ENCODE measurements around the gene CHCHD3.

CHCHD3 gene

DNA sequence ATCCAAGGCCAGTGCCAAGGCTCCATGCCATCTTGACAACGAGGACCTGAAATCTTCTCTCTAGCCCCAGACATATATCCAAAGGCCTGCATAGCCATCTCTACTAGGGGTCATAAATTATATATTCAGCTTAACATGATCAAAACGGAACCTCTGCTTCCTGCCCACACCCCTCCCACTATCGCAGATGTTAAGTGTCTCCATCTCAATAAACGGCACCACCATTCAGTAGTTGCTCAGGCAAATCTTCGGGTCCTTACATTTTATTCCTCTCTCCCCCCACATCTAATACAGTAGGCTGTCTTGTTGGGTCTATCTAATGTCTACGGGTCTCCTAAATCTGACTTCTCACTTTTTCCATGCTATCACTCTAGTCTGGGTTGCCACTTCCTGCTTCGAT lies 304.5 kb downstream of the CHCHD3 start:
- no peak for DNase-seq

- DNase-seq = no peak
Observed at GRCh38 chr7:132776048-132776620, 305.8 kb downstream of the CHCHD3 start.

DNA sequence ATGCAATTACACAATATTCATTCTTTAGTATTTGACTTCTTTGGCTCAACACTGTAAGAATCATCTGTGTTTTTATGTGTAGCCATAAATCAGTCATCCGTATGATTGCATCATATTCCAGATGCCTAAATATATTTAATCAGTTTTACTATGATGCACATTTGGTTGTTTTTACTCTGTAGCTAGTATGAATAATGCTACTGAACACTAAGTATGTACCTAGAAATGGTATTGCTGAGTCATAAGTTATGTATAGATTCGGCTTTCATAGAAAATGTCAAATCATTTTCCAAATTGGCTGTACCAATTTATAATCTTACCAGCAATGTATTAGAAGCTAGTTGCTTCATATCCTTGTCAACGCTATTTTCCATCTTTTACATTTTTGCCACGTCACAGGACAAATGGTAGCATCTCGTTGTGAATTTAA lies 308.3 kb downstream of the CHCHD3 start:
- DNase-seq = no peak

DNA sequence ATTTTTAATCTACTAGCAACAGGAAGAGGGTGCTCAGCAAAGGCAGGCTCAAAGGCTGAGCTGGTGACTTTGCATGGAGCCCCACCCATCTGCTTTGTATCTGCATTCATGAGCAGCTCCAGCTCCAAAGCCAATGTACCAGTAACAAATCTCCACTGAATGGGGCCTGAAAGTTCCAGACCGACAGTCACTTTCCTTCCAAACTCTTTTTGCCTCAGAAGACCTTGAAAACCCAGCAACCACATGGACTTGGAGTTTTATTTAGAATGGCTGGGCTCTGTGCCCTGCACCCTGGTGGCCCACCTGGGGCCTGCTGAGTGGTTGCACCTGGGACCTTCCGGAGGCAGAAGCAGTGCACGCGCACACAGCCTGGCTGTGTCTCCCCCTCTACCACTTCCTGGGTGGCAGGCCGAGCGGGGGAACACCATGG lies 310.6 kb downstream of the CHCHD3 start:
- DNase-seq = no peak

DNA sequence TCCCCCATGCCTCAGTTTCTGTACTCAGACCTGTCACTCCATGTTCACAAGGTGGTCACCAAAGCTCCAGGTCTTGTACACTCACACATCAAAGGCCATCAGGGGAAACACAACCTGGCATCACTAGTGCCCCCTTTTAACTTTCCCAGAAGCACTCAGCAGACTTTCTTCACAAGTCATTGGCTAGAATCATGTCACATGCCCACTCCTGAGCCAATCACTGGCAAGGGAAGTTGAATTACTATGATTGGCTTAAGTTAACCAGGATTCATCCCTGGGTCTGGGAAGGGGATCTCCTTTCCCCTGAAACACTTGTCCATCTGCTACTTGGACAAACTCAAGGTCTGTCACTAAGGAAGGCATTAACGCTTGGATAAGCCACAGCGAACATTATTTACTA lies 311.8 kb downstream of the CHCHD3 start:
- DNase-seq = no peak

GRCh38 chr7:132769280-132769679 lies 312.6 kb downstream of the CHCHD3 start:
- no peak for DNase-seq

GRCh38 chr7:132768099-132768498 lies 313.8 kb downstream of the CHCHD3 start:
- no peak for DNase-seq

DNA sequence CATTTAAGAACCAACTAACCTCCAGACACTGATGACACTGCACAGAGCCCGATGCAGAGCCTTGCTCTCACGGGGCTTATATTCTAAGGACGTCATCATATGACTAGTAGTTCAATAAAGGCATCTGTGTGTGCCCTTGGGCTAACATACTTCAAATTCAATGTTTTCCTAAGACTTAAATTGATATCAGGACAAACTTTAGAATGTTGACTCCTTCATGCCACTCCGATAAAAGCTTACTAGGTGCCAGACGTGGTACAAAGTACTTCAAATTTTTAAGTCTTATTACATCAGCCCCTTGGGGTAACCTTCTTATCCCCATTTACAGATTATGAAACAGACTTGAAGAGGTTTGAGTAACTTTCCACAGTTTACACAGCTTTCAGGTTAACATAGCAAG lies 314.5 kb downstream of the CHCHD3 start:
- no peak for DNase-seq

GRCh38 chr7:132766660-132767059 lies 315.2 kb downstream of the CHCHD3 start:
- DNase-seq = no peak

- DNase-seq = no peak
Observed at GRCh38 chr7:132765861-132766260, 316.0 kb downstream of the CHCHD3 start.

GRCh38 chr7:132764762-132765161 lies 317.1 kb downstream of the CHCHD3 start:
- no peak for DNase-seq

- DNase-seq = no peak
Observed at GRCh38 chr7:132760866-132761265, 321.0 kb downstream of the CHCHD3 start.

DNA sequence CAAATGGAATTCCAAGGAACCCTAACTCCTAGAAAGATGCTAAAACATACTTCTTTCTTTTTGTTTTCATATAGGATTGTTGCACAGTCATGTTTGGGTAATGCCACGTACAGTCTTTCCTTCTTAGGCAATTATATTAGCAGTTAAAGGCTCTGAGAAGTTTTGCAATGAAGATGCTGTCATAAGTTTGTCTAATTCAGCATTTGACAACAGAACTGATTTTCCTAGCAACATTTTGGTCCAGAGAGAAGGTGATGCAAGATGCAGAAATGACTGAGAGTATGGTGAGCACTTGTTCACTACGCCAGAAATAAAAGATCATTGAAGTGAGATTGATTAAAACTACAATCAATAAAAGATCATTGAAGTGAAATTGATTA lies 321.7 kb downstream of the CHCHD3 start:
- no peak for DNase-seq

DNA sequence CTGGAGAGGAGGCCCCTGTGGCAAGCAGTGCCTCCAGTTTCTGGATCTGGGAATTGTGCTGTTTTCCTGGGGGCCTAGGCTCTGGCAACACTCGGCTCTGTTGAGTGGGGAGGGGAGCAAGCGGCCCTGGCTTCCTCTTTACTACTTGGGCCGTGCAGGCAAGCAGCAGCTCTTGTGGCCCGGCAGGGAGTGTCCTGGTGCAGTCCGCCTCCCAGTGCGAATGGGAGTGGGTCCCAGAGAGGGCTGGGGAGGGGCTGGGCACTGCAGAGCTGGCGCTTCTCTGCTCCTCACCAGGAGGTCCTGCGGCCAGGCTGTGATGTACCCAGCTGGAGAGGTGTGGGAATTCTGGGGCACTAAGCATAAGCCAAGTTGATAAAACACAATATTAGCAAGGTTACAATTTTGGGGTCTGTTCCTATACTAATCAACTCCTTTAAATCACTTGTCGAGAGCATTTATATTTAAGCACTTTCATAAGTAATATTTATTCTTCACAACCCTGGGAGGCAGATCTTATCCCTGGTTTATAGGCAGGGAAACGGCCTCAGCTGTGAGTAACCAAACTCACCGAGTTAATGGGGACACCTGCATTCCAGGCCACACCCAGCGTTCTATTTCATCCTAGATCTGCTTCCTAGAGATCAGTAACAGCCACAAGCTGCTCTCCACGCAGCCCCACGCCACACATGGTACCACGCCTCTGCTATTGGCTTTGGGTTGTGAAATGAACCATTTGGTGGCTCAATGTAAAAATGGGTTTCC lies 322.2 kb downstream of the CHCHD3 start:
- DNase-seq = no peak

GRCh38 chr7:132758986-132759385 lies 322.9 kb downstream of the CHCHD3 start:
- no peak for DNase-seq

- DNase-seq = no peak
Observed at GRCh38 chr7:132757783-132758182, 324.1 kb downstream of the CHCHD3 start.

- no peak for DNase-seq
Observed at GRCh38 chr7:132756484-132756990, 325.4 kb downstream of the CHCHD3 start.

GRCh38 chr7:132755538-132756483 lies 326.1 kb downstream of the CHCHD3 start:
- peak in 51 of 56 donors; percentile 15 to 83 (median 60) for DNase-seq

- DNase-seq = no peak
Observed at GRCh38 chr7:132752431-132752830, 329.5 kb downstream of the CHCHD3 start.

- no peak for DNase-seq
Observed at GRCh38 chr7:132751244-132751647, 330.6 kb downstream of the CHCHD3 start.

DNA sequence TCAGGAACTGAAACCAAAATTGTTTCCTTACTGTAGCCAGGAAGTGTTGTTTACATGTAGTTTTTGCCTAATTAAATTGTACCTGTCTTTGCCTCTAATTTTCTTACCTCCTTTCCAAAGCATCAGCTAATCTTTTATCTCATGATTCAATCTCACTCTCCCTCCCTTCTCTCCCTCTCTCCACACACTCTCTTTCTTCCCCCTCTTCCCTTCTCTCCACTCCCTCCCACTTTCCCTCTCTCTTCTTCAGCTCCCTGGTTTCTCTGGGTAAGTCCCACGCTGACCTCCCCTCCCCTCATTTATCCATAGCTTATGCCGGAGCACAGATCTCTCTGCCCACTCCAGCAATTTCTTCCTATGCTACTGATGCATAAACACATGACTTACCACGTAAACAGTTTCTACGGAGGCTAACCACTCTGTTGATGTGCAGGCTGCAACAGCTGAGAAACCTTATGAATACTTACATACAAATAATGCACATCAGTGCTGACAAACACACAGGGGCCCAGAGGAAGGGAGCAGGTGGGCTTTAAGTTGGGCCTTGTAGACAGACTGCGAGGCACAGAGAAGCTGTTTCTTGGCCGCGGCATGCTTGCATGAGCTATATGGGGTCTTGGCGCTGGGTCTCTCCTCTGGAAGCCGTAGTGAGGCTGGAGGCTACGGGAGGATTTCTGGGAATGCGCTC lies 331.2 kb downstream of the CHCHD3 start:
- no peak for DNase-seq

Measured in nucleus accumbens (tissue), 56 donors.